ENCODE results near the gene NSG1.

Gene NSG1

GRCh38 chr4:4416981-4417380 lies 30.1 kb downstream of the NSG1 start:
- DNase-seq (ENCODE audit: low read depth in 1 of 2, low spot score in 1 of 2): no peak
- no peak for TF ChIP-seq POLR2AphosphoS5 (IDR thresholded peaks at IDR 0.05; ENCODE audit: low read depth)
- no peak for TF ChIP-seq GABPA (IDR thresholded peaks at IDR 0.05; ENCODE audit: low read depth)
- TF ChIP-seq SPI1 (IDR thresholded peaks at IDR 0.05; ENCODE audit: borderline replicate concordance, low read depth): no peak
- TF ChIP-seq CTCF (IDR thresholded peaks at IDR 0.05; ENCODE audit: insufficient read depth, low read length): no peak
- TF ChIP-seq REST (IDR thresholded peaks at IDR 0.05; ENCODE audit: insufficient replicate concordance, low read depth): no peak
- Histone ChIP-seq H3K4me3 (replicated peaks; ENCODE audit: insufficient read depth, low read length) (no peak overlapping the region), H3K27ac (replicated peaks) (no peak overlapping the region), H3K27me3 (ENCODE audit: insufficient read depth, poor library complexity, severe bottlenecking) (no peaks in the 10 kb centered on the region)

- no peak overlapping the region for H3K27ac ChIP-seq (replicated peaks)
- H3K4me3 ChIP-seq (replicated peaks; ENCODE audit: insufficient read depth, low read length): no peak overlapping the region
- DNase-seq (ENCODE audit: low read depth in 1 of 2, low spot score in 1 of 2): no peak
- H3K27me3 ChIP-seq (ENCODE audit: insufficient read depth, poor library complexity, severe bottlenecking): no peaks in the 10 kb centered on the region
- TF ChIP-seq GABPA (IDR thresholded peaks at IDR 0.05; ENCODE audit: low read depth) (no peak), POLR2AphosphoS5 (IDR thresholded peaks at IDR 0.05; ENCODE audit: low read depth) (no peak), REST (IDR thresholded peaks at IDR 0.05; ENCODE audit: insufficient replicate concordance, low read depth) (no peak), SPI1 (IDR thresholded peaks at IDR 0.05; ENCODE audit: borderline replicate concordance, low read depth) (no peak), CTCF (IDR thresholded peaks at IDR 0.05; ENCODE audit: insufficient read depth, low read length) (no peak)
Measured at GRCh38 chr4:4417886-4418285, 31.0 kb downstream of the NSG1 start.

- H3K27me3 ChIP-seq (ENCODE audit: insufficient read depth, poor library complexity, severe bottlenecking): no peaks in the 10 kb centered on the region
- no peak overlapping the region for H3K27ac ChIP-seq (replicated peaks)
- TF ChIP-seq POLR2AphosphoS5 (IDR thresholded peaks at IDR 0.05; ENCODE audit: low read depth) (no peak), REST (IDR thresholded peaks at IDR 0.05; ENCODE audit: insufficient replicate concordance, low read depth) (no peak)
- no peak for DNase-seq (ENCODE audit: low read depth in 1 of 2, low spot score in 1 of 2)
- no peak overlapping the region for H3K4me3 ChIP-seq (replicated peaks; ENCODE audit: insufficient read depth, low read length)
Measured at GRCh38 chr4:4418676-4419390, 31.9 kb downstream of the NSG1 start.
